Measurements from ENCODE around the gene BABAM1. TPM values are rescaled to one million over a fixed set of nuclear protein-coding genes. Genes with fewer than 3 reads are reported as not detected.
"Not testable (repeated sequence)": the region's sequence is repeated elsewhere in the genome, so short reads cannot be mapped to it uniquely, and the experiment has no call there.

BABAM1 gene
- total and polyA plus RNA-seq, 2 of the 4 experiments (the other 2 are of a cell fraction) = 95.1 to 101 TPM

DNA sequence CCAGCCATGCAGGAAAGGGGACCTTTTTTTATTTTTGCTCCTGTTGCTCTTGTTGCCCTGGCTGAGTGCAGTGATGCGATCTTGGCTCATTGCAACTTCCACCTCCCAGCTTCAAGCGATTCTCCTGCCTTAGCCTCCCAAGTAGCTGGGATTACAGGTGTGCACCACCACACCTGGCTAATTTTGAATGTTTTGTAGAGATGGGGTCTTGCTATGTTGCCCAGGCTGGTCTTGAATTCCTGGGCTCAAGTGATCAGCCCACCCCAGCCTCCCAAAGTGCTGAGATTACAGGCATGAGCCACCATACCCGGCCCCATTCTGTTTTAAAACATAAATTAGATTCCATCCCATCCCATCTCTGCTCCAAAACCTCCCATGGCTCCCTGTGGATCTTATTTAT lies 7.6 kb downstream of the BABAM1 start:
- POLR2A ChIA-PET (ENCODE audit: unreplicated experiment); H2AK5ac ChIP-seq (ENCODE audit: low read depth, low read length); H3K79me1 ChIP-seq (ENCODE audit: low read depth in 1 of 2, low read length in 2 of 2); H4K8ac ChIP-seq (ENCODE audit: low read depth in 2 of 2, low read length in 2 of 2); in situ Hi-C loops (cut with MboI; ENCODE audit: low sequenced_read_pairs); H3K4me1 ChIP-seq (ENCODE audit: control insufficient read depth, insufficient read depth, low read length); H4K20me1 ChIP-seq (ENCODE audit: insufficient read depth, low read length); H2BK5ac ChIP-seq (ENCODE audit: low read depth, low read length, poor library complexity, severe bottlenecking); H3K9me3 ChIP-seq (ENCODE audit: control insufficient read depth, insufficient read depth, low read length); ATAC-seq (ENCODE audit: low read depth); H2BK15ac ChIP-seq (ENCODE audit: low read depth, low read length); H3K23ac ChIP-seq (ENCODE audit: low read depth, low read length); H3K4ac ChIP-seq (ENCODE audit: low read depth, low read length); dilution Hi-C loops (cut with HindIII; ENCODE audit: low sequenced_read_pairs, unreplicated experiment); H3K27me3 ChIP-seq (ENCODE audit: control insufficient read depth, insufficient read depth, low read length); H2AFZ ChIP-seq (replicated peaks; ENCODE audit: low read length, poor library complexity); H2BK20ac ChIP-seq (ENCODE audit: low read depth, low read length); H3K4me3 ChIP-seq (ENCODE audit: insufficient read depth, low read depth, low read length); H4K91ac ChIP-seq (ENCODE audit: insufficient read depth, low read depth, low read length); H3K14ac ChIP-seq (replicated peaks; ENCODE audit: low read depth, low read length); H3K18ac ChIP-seq (ENCODE audit: low read depth, low read length); H4K5ac ChIP-seq (ENCODE audit: low read depth, low read length); H3K56ac ChIP-seq (ENCODE audit: extremely low read depth, insufficient read depth, low read length); intact Hi-C loops (cut with micrococcal nuclease); H3K9ac ChIP-seq (ENCODE audit: low read depth, low read length); H3K4me2 ChIP-seq (ENCODE audit: low read depth, low read length); H3K9me1 ChIP-seq (ENCODE audit: insufficient read depth, low read length); BruUV-seq (replicated peaks); H2BK120ac ChIP-seq (ENCODE audit: low read depth, low read length); CTCF ChIA-PET; DNase-seq; H2AK9ac ChIP-seq (replicated peaks; ENCODE audit: low read depth, low read length, poor library complexity); H3K27ac ChIP-seq (ENCODE audit: insufficient read depth, low read length): not testable (repeated sequence)
- no CpG with 5 or more reads among the region's 3 CpGs for WGBS, 2 experiments (ENCODE audit: extremely low coverage in 2 of 2, insufficient read length in 1 of 2)
- peaks cover 44% of the 10 kb centered on the region for H3K36me3 ChIP-seq (ENCODE audit: control insufficient read depth, insufficient read depth, low read length)
